Left colon (tissue), 2 donors: ENCODE data around the gene ARMC2. TPM values are rescaled to one million over a fixed set of nuclear protein-coding genes. Genes with fewer than 3 reads are reported as not detected.
"Not testable (repeated sequence)": the region's sequence is repeated elsewhere in the genome, so short reads cannot be mapped to it uniquely, and the experiment has no call there.

Source experiments
- ATAC-seq: fragments of 200-7000 bp; cut with Tn5 transposase; one replicate; pipeline ENCODE4 v1.9.1; 2020; ENCODE audit warnings: mild to moderate bottlenecking, moderate library complexity
- DNase-seq, 2 donors: peaks; one replicate each; pipeline ENCODE4 v3.0.0-alpha.2; 2020
- intact Hi-C, 2 donors: fragments of 100-400 bp; cut with DNase I in 1 of 2; cut with micrococcal nuclease in 1 of 2; formaldehyde crosslinking; loops; one replicate each; pipeline versions ENCODE4 v1.11.2 to v1.14.0; 2022; cut with DNase I, micrococcal nuclease
- total RNA-seq, 2 donors: library from RNA; stranded (reverse); fragmentation: NEBNext Ultra II Directional; extraction: Animal tissue kit (Norgen Biotek cat#: 25700); gene quantifications; one replicate each; pipeline ENCODE4 v1.2.1, GENCODE V29; 2021
- donor health status: DM: no; HTN: no; CAD: no.
- donor health status: DM: yes; HTN: yes; CAD: no.

The ARMC2 gene
- total RNA-seq, 2 donors from 2014 or later: 3.4 to 3.8 TPM

GRCh38 chr6:108961077-108961476 is 112.9 kb downstream of the ARMC2 start:
- ATAC-seq (no peak), DNase-seq (no peak)
- intact Hi-C loops: no loop called here

DNA sequence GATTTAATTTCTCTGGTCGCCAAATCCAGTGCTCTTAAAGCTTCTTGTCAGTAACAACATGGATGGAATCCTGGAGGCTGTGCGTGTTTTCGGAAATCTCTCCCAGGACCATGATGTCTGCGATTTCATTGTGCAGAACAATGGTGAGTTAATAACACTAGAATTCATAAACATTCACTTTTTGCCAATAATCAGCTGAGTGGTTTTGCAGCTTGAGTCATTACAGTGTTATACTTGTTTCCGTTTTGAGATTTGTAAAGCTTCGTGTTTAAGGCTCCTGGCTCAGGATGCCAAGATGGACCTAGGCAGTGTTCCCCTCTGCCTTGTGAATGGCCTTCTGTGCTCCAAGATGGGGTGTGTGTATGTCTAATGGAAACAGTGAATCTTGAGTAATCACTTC is 113.8 kb downstream of the ARMC2 start:
- DNase-seq (no peak), ATAC-seq (no peak)
- intact Hi-C loops: no loop called here

- intact Hi-C loops: no loop called here
- DNase-seq (no peak), ATAC-seq (no peak)
Measured at GRCh38 chr6:108966251-108966650, 118.0 kb downstream of the ARMC2 start.

- no peak for DNase-seq
- ATAC-seq: no peak
- intact Hi-C loops: no loop called here
Measured at GRCh38 chr6:108966855-108967755, 118.9 kb downstream of the ARMC2 start.

DNA sequence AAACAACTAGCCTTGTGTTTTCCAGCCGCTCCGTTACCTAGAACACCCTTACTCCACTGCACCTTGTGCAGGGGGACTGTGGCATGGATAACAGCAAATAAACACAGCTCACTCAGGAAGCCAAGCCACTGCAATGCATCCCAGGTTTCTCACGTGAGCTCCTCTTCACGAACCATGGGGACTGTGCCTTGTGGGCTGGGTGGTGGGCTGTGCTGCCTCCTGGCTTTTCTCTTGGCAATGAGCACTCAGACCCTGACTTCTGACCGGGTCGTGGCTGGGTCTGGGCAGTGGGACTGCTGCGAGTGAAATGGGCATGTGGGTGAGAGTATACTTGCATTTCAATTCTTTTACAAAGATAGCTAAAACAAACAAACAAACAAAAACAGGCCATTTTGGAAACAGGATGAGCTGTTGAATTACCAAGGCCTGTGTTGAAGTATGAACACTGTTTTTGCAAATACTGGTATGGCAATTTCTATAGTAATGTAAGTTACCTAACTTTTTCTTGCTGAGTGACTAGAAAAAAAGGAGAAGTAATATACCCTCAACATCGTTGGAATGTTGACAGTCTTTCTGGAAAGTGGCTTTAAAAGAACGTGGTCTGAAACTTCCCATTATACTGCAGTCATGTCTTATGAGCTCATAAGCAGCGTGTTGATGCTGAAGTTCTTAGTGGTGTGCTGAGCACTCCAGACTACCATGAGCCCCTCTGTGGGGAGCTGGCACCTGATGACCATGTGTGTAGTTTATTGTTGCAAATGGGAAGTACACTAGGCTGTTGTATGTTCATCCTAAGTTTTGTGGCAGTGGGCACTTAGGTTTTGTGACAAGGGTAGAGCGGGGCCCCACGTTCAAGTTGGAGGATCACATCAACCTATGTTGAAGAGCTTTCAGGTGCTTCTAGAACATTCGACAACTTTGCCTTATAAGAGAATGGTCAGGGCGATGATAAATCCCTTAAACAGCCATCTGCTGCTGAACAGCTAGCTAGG is 120.4 kb downstream of the ARMC2 start:
- no peak for DNase-seq
- intact Hi-C loops: no loop called here
- ATAC-seq: no peak

- intact Hi-C loops: no loop called here
- no peak for ATAC-seq
- no peak for DNase-seq
Measured at GRCh38 chr6:108969776-108970175, 121.6 kb downstream of the ARMC2 start.

DNA sequence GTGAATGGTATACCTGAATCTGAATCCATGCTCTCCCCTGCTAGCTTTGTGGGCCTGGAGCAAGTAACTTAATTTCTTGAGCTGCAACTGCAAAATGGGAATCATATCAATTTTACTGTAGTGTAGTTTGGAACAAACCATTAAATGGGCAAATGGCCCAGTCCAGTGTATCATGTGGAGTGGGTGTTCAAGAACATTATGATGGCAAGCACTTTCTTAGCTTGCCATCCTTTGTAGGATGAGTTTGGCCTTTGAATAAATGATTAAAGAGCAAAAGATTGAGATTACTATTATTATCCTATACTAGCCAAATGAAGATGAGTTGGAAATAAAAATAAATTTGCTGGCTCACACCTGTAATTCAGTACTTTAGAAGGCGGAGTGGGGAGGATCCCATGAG is 126.0 kb downstream of the ARMC2 start:
- intact Hi-C loops: no loop called here
- DNase-seq: no peak
- ATAC-seq: no peak

GRCh38 chr6:108978638-108979037 is 130.4 kb downstream of the ARMC2 start:
- intact Hi-C loops, ATAC-seq, DNase-seq: not testable (repeated sequence)

GRCh38 chr6:108982154-108983113 is 134.2 kb downstream of the ARMC2 start:
- DNase-seq (no peak), ATAC-seq (peak; percentile 47)
- intact Hi-C loops: no loop called here

- intact Hi-C loops: no loop called here
- no peak for ATAC-seq
- no peak for DNase-seq
Measured at GRCh38 chr6:108983151-108983550, 134.9 kb downstream of the ARMC2 start.

DNA sequence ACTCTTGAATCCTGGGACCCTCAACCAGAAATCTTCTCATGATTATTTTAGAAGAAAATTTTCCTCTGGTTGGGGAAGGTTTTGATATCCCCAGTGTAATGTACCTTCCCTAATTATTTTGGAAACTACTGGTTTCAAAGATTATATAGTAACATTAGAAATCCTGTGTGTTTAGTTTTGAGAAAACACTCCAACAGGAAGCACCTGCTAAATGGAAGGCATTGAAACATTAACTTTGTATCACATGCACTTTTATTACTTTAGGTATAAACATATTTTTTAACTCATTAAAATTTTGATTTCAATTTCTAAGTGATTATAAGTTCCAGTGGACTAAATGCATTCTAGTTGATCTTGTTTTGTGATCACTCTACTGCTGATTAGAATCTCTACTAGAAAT is 137.1 kb downstream of the ARMC2 start:
- intact Hi-C loops: no loop called here
- DNase-seq (no peak), ATAC-seq (no peak)

- ATAC-seq (no peak), DNase-seq (no peak)
- intact Hi-C loops: no loop called here
Measured at GRCh38 chr6:108987156-108987555, 138.9 kb downstream of the ARMC2 start.

DNA sequence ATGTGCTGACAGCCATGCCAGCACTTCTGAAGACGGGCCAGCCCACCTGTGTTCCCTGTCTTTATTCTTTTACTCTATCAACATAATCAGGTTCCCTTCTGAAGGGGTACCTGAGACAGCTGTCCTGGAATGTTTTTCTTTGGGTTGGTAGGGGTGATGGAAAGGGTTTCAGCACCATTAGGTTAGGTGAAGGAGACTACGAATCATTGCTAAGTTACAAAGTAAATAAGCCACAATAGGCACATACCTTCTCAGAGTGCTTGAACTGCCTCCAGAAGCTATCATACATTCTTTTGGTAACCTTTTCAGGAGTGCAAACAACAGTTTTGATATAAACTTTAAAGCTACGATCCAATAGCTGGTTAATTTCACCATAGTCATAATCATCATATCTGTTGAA is 140.1 kb downstream of the ARMC2 start:
- ATAC-seq (no peak), DNase-seq (no peak)
- intact Hi-C loops: no loop called here

GRCh38 chr6:108988765-108989164 is 140.5 kb downstream of the ARMC2 start:
- DNase-seq (no peak), ATAC-seq (no peak)
- intact Hi-C loops: no loop called here

DNA sequence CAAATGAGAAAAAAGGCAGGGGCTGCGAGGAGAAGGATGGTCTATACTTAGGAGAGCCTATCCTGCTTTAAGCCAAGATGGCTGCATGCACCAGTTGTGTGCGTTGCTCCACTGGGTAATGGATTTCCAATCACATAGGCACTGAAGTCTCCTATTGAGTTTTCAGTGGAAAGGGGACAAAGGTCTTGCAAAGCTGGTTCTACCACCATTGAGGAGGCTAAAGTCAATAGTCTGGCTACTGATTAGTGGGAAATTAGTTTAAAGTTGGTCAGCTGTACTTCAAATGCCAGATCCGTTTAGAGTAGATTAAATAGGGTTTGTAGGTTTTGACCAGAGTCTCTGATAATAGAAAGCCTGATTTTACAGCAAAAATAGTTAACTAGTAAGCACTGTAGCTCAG is 141.5 kb downstream of the ARMC2 start:
- peak in 1 of 2 donors; percentile 34 for DNase-seq
- intact Hi-C loops: no loop called here
- ATAC-seq: peak; percentile 94

GRCh38 chr6:108993876-108994275 is 145.7 kb downstream of the ARMC2 start:
- ATAC-seq: no peak
- intact Hi-C loops: no loop called here
- DNase-seq: no peak

GRCh38 chr6:108995296-108995695 is 147.1 kb downstream of the ARMC2 start:
- intact Hi-C loops: no loop called here
- DNase-seq (no peak), ATAC-seq (no peak)

- no peak for ATAC-seq
Measured at GRCh38 chr6:108996208-108996607, 148.0 kb downstream of the ARMC2 start.

DNA sequence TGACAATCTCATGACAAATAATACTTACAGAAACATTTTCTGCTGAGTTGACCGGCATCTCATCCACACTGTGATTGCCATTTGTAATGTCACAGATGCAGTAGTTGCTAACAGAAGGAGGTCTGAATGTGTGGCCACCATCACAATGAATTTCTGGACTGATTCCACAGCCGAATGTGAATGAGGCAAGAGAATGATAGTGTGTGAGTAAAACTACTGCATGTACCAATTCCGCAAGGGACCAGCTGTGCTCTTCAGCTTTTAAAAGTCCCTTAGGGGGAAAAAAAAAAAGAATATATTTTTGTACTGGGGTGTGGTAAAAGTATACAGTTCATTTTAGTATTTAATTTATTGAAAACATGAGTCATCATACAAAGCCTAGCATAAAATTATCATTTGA is 150.3 kb downstream of the ARMC2 start:
- intact Hi-C loops: no loop called here
- DNase-seq (no peak), ATAC-seq (no peak)

More at GRCh38 chr6:108996208-108996607, 148.0 kb downstream of the ARMC2 start:
- no peak for DNase-seq
- intact Hi-C loops: no loop called here
